Naive B cell (primary cell): Measurements from ENCODE around the gene SLC46A2. TPM values are rescaled to one million over a fixed set of nuclear protein-coding genes. Genes with fewer than 3 reads are reported as not detected.

Experiments
- ATAC-seq, 2 donors: fragments of 150-1000 bp; cut with Tn5 transposase; 2 replicates each; pipeline ENCODE4 v1.10.0; 2021; ENCODE audit warnings: low read depth in 2 of 2, mild to moderate bottlenecking in 2 of 2, moderate library complexity in 2 of 2
- DNase-seq: peaks from one replicate; pipeline ENCODE4 v3.0.0; 2022
- H3K27ac Mint-ChIP-seq, 6 donors: one replicate each; pipeline ENCODE4 v1.8.0; 2020 to 2022; ENCODE audit warnings: mild to moderate bottlenecking in 6 of 6, mixed read lengths in 6 of 6, moderate library complexity in 5 of 6, inconsistent platforms in 2 of 6
- H3K27me3 Mint-ChIP-seq, 3 donors: one replicate each; pipeline ENCODE4 v1.8.0; 2021 to 2022; ENCODE audit warnings: mixed read lengths in 3 of 3, mild to moderate bottlenecking in 1 of 3
- H3K36me3 Mint-ChIP-seq, 2 donors: one replicate each; pipeline ENCODE4 v1.8.0; 2020 to 2022; ENCODE audit warnings: mixed read lengths in 2 of 2, inconsistent platforms in 1 of 2, mild to moderate bottlenecking in 1 of 2
- H3K4me1 Mint-ChIP-seq, 3 donors: one replicate each; pipeline ENCODE4 v1.8.0; 2020 to 2022; ENCODE audit warnings: mixed read lengths in 3 of 3, inconsistent platforms in 1 of 3, mild to moderate bottlenecking in 1 of 3, moderate library complexity in 1 of 3
- H3K4me3 Mint-ChIP-seq, 8 donors: one replicate each; pipeline ENCODE4 v1.8.0; 2020 to 2022; ENCODE audit warnings: mild to moderate bottlenecking in 8 of 8, mixed read lengths in 8 of 8, moderate library complexity in 8 of 8, inconsistent platforms in 2 of 8
- H3K9me3 Mint-ChIP-seq, 7 donors: one replicate each; pipeline ENCODE4 v1.8.0; 2020 to 2022; ENCODE audit warnings: mixed read lengths in 7 of 7, mild to moderate bottlenecking in 5 of 7, inconsistent platforms in 2 of 7, moderate library complexity in 1 of 7
- polyA plus RNA-seq, 6 donors: library from polyadenylated mRNA; unstranded; fragments of 300-500 nt; fragmentation: Illumina TruSeq; gene quantifications; one replicate each; pipeline ENCODE4 v1.2.3, GENCODE V29; 2021; ENCODE audit warnings: low read depth in 6 of 6

The SLC46A2 gene
- polyA plus RNA-seq, 6 donors from 2014 or later: 0.14 to 0.22 (median 0.21) TPM; not detected in 3

- no peaks in the 10 kb centered on the region for H3K4me1 Mint-ChIP-seq
- peaks cover 17 to 25% of the 10 kb centered on the region in 2 donors for H3K36me3 Mint-ChIP-seq
- DNase-seq (no peak), ATAC-seq (no peak)
- no peaks in the 10 kb centered on the region for H3K9me3 Mint-ChIP-seq
- H3K27ac Mint-ChIP-seq: peak overlapping the region in 1 of 6 donors; percentile 39
- H3K27me3 Mint-ChIP-seq: no peaks in the 10 kb centered on the region
- no peak overlapping the region for H3K4me3 Mint-ChIP-seq
Measured at GRCh38 chr9:112880650-112881049, 10.0 kb downstream of the SLC46A2 start.

GRCh38 chr9:112878752-112879151 lies 11.9 kb downstream of the SLC46A2 start:
- DNase-seq: no peak
- no peak for ATAC-seq
- Mint-ChIP-seq H3K9me3 (no peaks in the 10 kb centered on the region), H3K36me3 (peaks cover 17 to 25% of the 10 kb centered on the region in 2 donors), H3K4me1 (no peaks in the 10 kb centered on the region), H3K27ac (no peak overlapping the region), H3K27me3 (no peaks in the 10 kb centered on the region), H3K4me3 (no peak overlapping the region)

GRCh38 chr9:112873773-112874405 lies 16.8 kb downstream of the SLC46A2 start:
- peaks cover 29 to 30% of the 10 kb centered on the region in 2 donors for H3K36me3 Mint-ChIP-seq
- no peaks in the 10 kb centered on the region for H3K27me3 Mint-ChIP-seq
- H3K4me3 Mint-ChIP-seq: no peak overlapping the region
- ATAC-seq (no peak), DNase-seq (no peak)
- H3K4me1 Mint-ChIP-seq: peaks cover 15 to 37% (median 25%) of the 10 kb centered on the region in 3 donors
- H3K27ac Mint-ChIP-seq: peak overlapping the region in 1 of 6 donors; percentile 28
- H3K9me3 Mint-ChIP-seq: peaks cover 0 to 3% (median 0%) of the 10 kb centered on the region in 7 donors

GRCh38 chr9:112872019-112872418 lies 18.7 kb downstream of the SLC46A2 start:
- Mint-ChIP-seq H3K36me3 (peaks cover 30 to 43% of the 10 kb centered on the region in 2 donors), H3K9me3 (peaks cover 0 to 3% (median 0%) of the 10 kb centered on the region in 7 donors), H3K4me3 (peak overlapping the region in 2 of 8 donors; percentile 20 to 26), H3K27me3 (no peaks in the 10 kb centered on the region), H3K4me1 (peaks cover 25 to 47% (median 28%) of the 10 kb centered on the region in 3 donors), H3K27ac (peak overlapping the region in 4 of 6 donors; percentile 34 to 82 (median 58))
- no peak for DNase-seq
- ATAC-seq: no peak

- Mint-ChIP-seq H3K36me3 (peaks cover 32 to 37% of the 10 kb centered on the region in 2 donors), H3K4me3 (peak overlapping the region in 2 of 8 donors; percentile 21 to 72), H3K4me1 (peaks cover 25 to 47% (median 33%) of the 10 kb centered on the region in 3 donors), H3K27ac (no peak overlapping the region), H3K9me3 (peaks cover 0 to 3% (median 0%) of the 10 kb centered on the region in 7 donors), H3K27me3 (no peaks in the 10 kb centered on the region)
- ATAC-seq (no peak), DNase-seq (no peak)
Measured at GRCh38 chr9:112870556-112870955, 20.1 kb downstream of the SLC46A2 start.

- DNase-seq: no peak
- Mint-ChIP-seq H3K27ac (peak overlapping the region in 1 of 6 donors; percentile 48), H3K9me3 (peaks cover 0 to 3% (median 0%) of the 10 kb centered on the region in 7 donors), H3K36me3 (peaks cover 32 to 37% of the 10 kb centered on the region in 2 donors), H3K4me3 (peak overlapping the region in 1 of 8 donors; percentile 12), H3K27me3 (no peaks in the 10 kb centered on the region), H3K4me1 (peaks cover 25 to 52% (median 33%) of the 10 kb centered on the region in 3 donors)
- ATAC-seq: no peak
Measured at GRCh38 chr9:112869917-112870316, 20.8 kb downstream of the SLC46A2 start.

GRCh38 chr9:112869041-112869529 lies 21.6 kb downstream of the SLC46A2 start:
- Mint-ChIP-seq H3K4me1 (peaks cover 27 to 56% (median 34%) of the 10 kb centered on the region in 3 donors), H3K9me3 (peaks cover 0 to 3% (median 0%) of the 10 kb centered on the region in 7 donors), H3K4me3 (peak overlapping the region in 1 of 8 donors; percentile 54), H3K36me3 (peaks cover 32 to 37% of the 10 kb centered on the region in 2 donors), H3K27ac (peak overlapping the region in 2 of 6 donors; percentile 61 to 69), H3K27me3 (no peaks in the 10 kb centered on the region)
- ATAC-seq (no peak), DNase-seq (no peak)

GRCh38 chr9:112868461-112868860 lies 22.2 kb downstream of the SLC46A2 start:
- Mint-ChIP-seq H3K27me3 (no peaks in the 10 kb centered on the region), H3K4me1 (peaks cover 33 to 62% (median 40%) of the 10 kb centered on the region in 3 donors), H3K9me3 (peaks cover 0 to 3% (median 0%) of the 10 kb centered on the region in 7 donors), H3K4me3 (no peak overlapping the region), H3K27ac (peak overlapping the region in 1 of 6 donors; percentile 39), H3K36me3 (peaks cover 32 to 37% of the 10 kb centered on the region in 2 donors)
- ATAC-seq (no peak), DNase-seq (no peak)

- Mint-ChIP-seq H3K4me1 (peaks cover 43 to 68% (median 50%) of the 10 kb centered on the region in 3 donors), H3K27ac (peak overlapping the region in 3 of 6 donors; percentile 20 to 94 (median 83)), H3K27me3 (no peaks in the 10 kb centered on the region), H3K36me3 (peaks cover 32 to 37% of the 10 kb centered on the region in 2 donors), H3K9me3 (peaks cover 0 to 3% (median 0%) of the 10 kb centered on the region in 7 donors), H3K4me3 (no peak overlapping the region)
- ATAC-seq: no peak
- DNase-seq: no peak
Measured at GRCh38 chr9:112867275-112867991, 23.2 kb downstream of the SLC46A2 start.

- Mint-ChIP-seq H3K27me3 (no peaks in the 10 kb centered on the region), H3K9me3 (no peaks in the 10 kb centered on the region)
Measured at GRCh38 chr9:112866662-112867274, 23.9 kb downstream of the SLC46A2 start.

GRCh38 chr9:112864982-112865381 lies 25.7 kb downstream of the SLC46A2 start:
- peaks cover 48 to 69% (median 61%) of the 10 kb centered on the region in 3 donors for H3K4me1 Mint-ChIP-seq

More at GRCh38 chr9:112866662-112867274, 23.9 kb downstream of the SLC46A2 start:
- Mint-ChIP-seq H3K4me1 (peaks cover 43 to 68% (median 51%) of the 10 kb centered on the region in 3 donors), H3K36me3 (peaks cover 29 to 37% of the 10 kb centered on the region in 2 donors), H3K4me3 (no peak overlapping the region), H3K27ac (peak overlapping the region in 1 of 6 donors; percentile 94)
- no peak for ATAC-seq
- DNase-seq: no peak

GRCh38 chr9:112864403-112864802 lies 26.3 kb downstream of the SLC46A2 start:
- Mint-ChIP-seq H3K4me1 (peaks cover 53 to 68% (median 60%) of the 10 kb centered on the region in 3 donors), H3K9me3 (no peaks in the 10 kb centered on the region), H3K4me3 (peak overlapping the region in 1 of 8 donors; percentile 55), H3K27me3 (no peaks in the 10 kb centered on the region), H3K27ac (peak overlapping the region in 2 of 6 donors; percentile 68 to 83), H3K36me3 (peaks cover 21 to 31% of the 10 kb centered on the region in 2 donors)
- ATAC-seq: no peak
- DNase-seq: no peak

More at GRCh38 chr9:112864982-112865381, 25.7 kb downstream of the SLC46A2 start:
- Mint-ChIP-seq H3K4me3 (peak overlapping the region in 2 of 8 donors; percentile 25 to 63), H3K36me3 (peaks cover 26 to 36% of the 10 kb centered on the region in 2 donors), H3K9me3 (no peaks in the 10 kb centered on the region), H3K27me3 (no peaks in the 10 kb centered on the region), H3K27ac (peak overlapping the region in 1 of 6 donors; percentile 69)
- DNase-seq: no peak
- ATAC-seq: no peak

GRCh38 chr9:112863746-112864145 lies 26.9 kb downstream of the SLC46A2 start:
- ATAC-seq: peak; percentile 38 to 59
- no peak for DNase-seq
- Mint-ChIP-seq H3K4me1 (peaks cover 55 to 70% (median 67%) of the 10 kb centered on the region in 3 donors), H3K27me3 (no peaks in the 10 kb centered on the region), H3K27ac (peak overlapping the region in 4 of 6 donors; percentile 37 to 75 (median 71)), H3K9me3 (no peaks in the 10 kb centered on the region), H3K4me3 (peak overlapping the region in 6 of 8 donors; percentile 42 to 78 (median 51)), H3K36me3 (peaks cover 14 to 24% of the 10 kb centered on the region in 2 donors)
